HG03103 (cell line): Measurements from ENCODE around the gene ZBTB20.

Source experiments
- ATAC-seq: cut with Tn5 transposase; IDR thresholded peaks from one replicate; pipeline ENCODE4 v1.9.1; 2021; ENCODE audit warnings: low read depth; ENCODE audit not compliant: unreplicated experiment

ZBTB20 gene

GRCh38 chr3:114659109-114660061 is 487.7 kb downstream of the ZBTB20 start:
- ATAC-seq = no peak

- ATAC-seq = no peak
Measured at GRCh38 chr3:114651555-114651954, 495.5 kb downstream of the ZBTB20 start.

GRCh38 chr3:114650808-114651207 is 496.3 kb downstream of the ZBTB20 start:
- no peak for ATAC-seq

GRCh38 chr3:114649331-114649730 is 497.8 kb downstream of the ZBTB20 start:
- no peak for ATAC-seq

GRCh38 chr3:114646526-114646925 is 500.6 kb downstream of the ZBTB20 start:
- ATAC-seq = no peak

GRCh38 chr3:114645392-114645791 is 501.7 kb downstream of the ZBTB20 start:
- no peak for ATAC-seq

- ATAC-seq = no peak
Measured at GRCh38 chr3:114644367-114644766, 502.7 kb downstream of the ZBTB20 start.

GRCh38 chr3:114642951-114643741 is 503.9 kb downstream of the ZBTB20 start:
- ATAC-seq = no peak

- no peak for ATAC-seq
Measured at GRCh38 chr3:114640126-114640525, 507.0 kb downstream of the ZBTB20 start.

GRCh38 chr3:114639171-114639570 is 507.9 kb downstream of the ZBTB20 start:
- no peak for ATAC-seq

GRCh38 chr3:114635878-114636277 is 511.2 kb downstream of the ZBTB20 start:
- no peak for ATAC-seq

- ATAC-seq = no peak
Measured at GRCh38 chr3:114634635-114635034, 512.5 kb downstream of the ZBTB20 start.

- no peak for ATAC-seq
Measured at GRCh38 chr3:114632757-114633424, 514.2 kb downstream of the ZBTB20 start.

- ATAC-seq = no peak
Measured at GRCh38 chr3:114627770-114628169, 519.3 kb downstream of the ZBTB20 start.

GRCh38 chr3:114626751-114627150 is 520.3 kb downstream of the ZBTB20 start:
- ATAC-seq = no peak

GRCh38 chr3:114624571-114625181 is 522.4 kb downstream of the ZBTB20 start:
- no peak for ATAC-seq

GRCh38 chr3:114624047-114624445 is 523.0 kb downstream of the ZBTB20 start:
- no peak for ATAC-seq

GRCh38 chr3:114623420-114624046 is 523.6 kb downstream of the ZBTB20 start:
- ATAC-seq = no peak

- ATAC-seq = no peak
Measured at GRCh38 chr3:114622001-114622400, 525.1 kb downstream of the ZBTB20 start.

GRCh38 chr3:114619771-114620170 is 527.3 kb downstream of the ZBTB20 start:
- no peak for ATAC-seq
